Neural cell (in vitro differentiated cells): ENCODE results near the gene P2RX2. TPM values are rescaled to one million over a fixed set of nuclear protein-coding genes. Genes with fewer than 3 reads are reported as not detected.

Experiments
- H2AFZ ChIP-seq: fragments of 200-600, 300-800 bp; sonication (generic), shearing (Covaris generic); 2 replicates; pipeline ENCODE4 v1.6.0; 2014; ENCODE audit warnings: low read depth, mild to moderate bottlenecking, antibody characterized with exemption, low read length, moderate library complexity
- H3F3A ChIP-seq: fragments of 200-600 bp; shearing (Covaris generic); 2 replicates; pipeline ENCODE4 v1.6.1; 2016; ENCODE audit warnings: mild to moderate bottlenecking, moderate library complexity, mixed read lengths, antibody characterized with exemption, low read length; ENCODE audit not compliant: insufficient read depth, poor library complexity, severe bottlenecking
- H3K27ac ChIP-seq: fragments of 200-600, 300-800 bp; sonication (generic), shearing (Covaris generic); 2 replicates; pipeline ENCODE4 v1.5.1; 2014; ENCODE audit warnings: mild to moderate bottlenecking, low read length, moderate library complexity
- H3K27me3 ChIP-seq: fragments of 300-800, 200-600 bp; sonication (generic), shearing (Covaris generic); 2 replicates; pipeline ENCODE4 v1.6.0; 2014; ENCODE audit warnings: mild to moderate bottlenecking, low read depth, low read length, moderate library complexity; ENCODE audit not compliant: insufficient read depth
- H3K36me3 ChIP-seq: fragments of 300-800, 200-600 bp; sonication (generic), shearing (Covaris generic); 2 replicates; pipeline ENCODE4 v1.5.1; 2014; ENCODE audit warnings: mild to moderate bottlenecking, antibody characterized with exemption, low read length, moderate library complexity; ENCODE audit not compliant: insufficient read depth
- H3K4me2 ChIP-seq: fragments of 300-800, 200-600 bp; sonication (generic), shearing (Covaris generic); 2 replicates; pipeline ENCODE4 v1.6.0; 2014; ENCODE audit warnings: mild to moderate bottlenecking, low read length
- H3K4me3 ChIP-seq: fragments of 300-800, 200-600 bp; sonication (generic), shearing (Covaris generic); 2 replicates; pipeline ENCODE4 v1.5.1; 2014; ENCODE audit warnings: mild to moderate bottlenecking, low read length, moderate library complexity
- H3K79me2 ChIP-seq: fragments of 200-600 bp; shearing (Covaris generic); replicated peaks from 2 replicates; pipeline ENCODE4 v1.6.0; 2014; ENCODE audit warnings: mild to moderate bottlenecking, low read length, moderate library complexity; ENCODE audit not compliant: insufficient read depth
- H3K9ac ChIP-seq: fragments of 300-800, 200-600 bp; sonication (generic), shearing (Covaris generic); 2 replicates; pipeline ENCODE4 v1.6.1; 2016; ENCODE audit warnings: mild to moderate bottlenecking, low read length, mixed read lengths
- H3K9me2 ChIP-seq: fragments of 200-600 bp; shearing (Covaris generic); 2 replicates; pipeline ENCODE4 v1.6.1; 2016; ENCODE audit warnings: mild to moderate bottlenecking, low read length, mixed read lengths; ENCODE audit not compliant: insufficient read depth
- H3K9me3 ChIP-seq: fragments of 200-600, 300-800 bp; sonication (generic), shearing (Covaris generic); 2 replicates; pipeline ENCODE4 v1.6.1; 2016; ENCODE audit warnings: mild to moderate bottlenecking, mixed run types, low read length, moderate library complexity, mixed read lengths
- H4K20me1 ChIP-seq: fragments of 200-600 bp; shearing (Covaris generic); 2 replicates; pipeline ENCODE4 v1.6.1; 2016; ENCODE audit warnings: mild to moderate bottlenecking, mixed run types; ENCODE audit not compliant: insufficient read depth
- EP300 ChIP-seq: fragments of 450-650 bp; conservative IDR thresholded peaks from 2 replicates; pipeline ENCODE4 v1.6.1; 2014; ENCODE audit warnings: antibody characterized with exemption, mild to moderate bottlenecking, moderate library complexity; ENCODE audit not compliant: poor library complexity, severe bottlenecking
- POLR2AphosphoS5 ChIP-seq: IDR thresholded peaks from 2 replicates; pipeline ENCODE4 v1.6.1; 2012
- SMC3 ChIP-seq: fragments of 450-650 bp; conservative IDR thresholded peaks from 2 replicates; pipeline ENCODE4 v1.6.1; 2014; ENCODE audit warnings: antibody characterized with exemption, mild to moderate bottlenecking, moderate library complexity; ENCODE audit not compliant: poor library complexity
- TAF1 ChIP-seq: IDR thresholded peaks from 2 replicates; pipeline ENCODE4 v1.6.1; 2012; ENCODE audit warnings: low read depth
- polyA plus RNA-seq: library from polyadenylated mRNA; depleted of rRNA; stranded (reverse); fragments of >200 nt; gene quantifications from 2 replicates; pipeline ENCODE4 v1.2.3, GENCODE V29; 2014
- small RNA-seq, 3 experiments: library from RNA; depleted of rRNA; stranded (forward); fragments of <200 nt; gene quantifications; one replicate each; pipeline ENCODE3, GENCODE V24; 2012
- TF ChIP-seq, protein P1 (sequence below): fragments of 450-650 bp; IDR thresholded peaks from 2 replicates; pipeline ENCODE4 v1.5.1; 2014; ENCODE audit warnings: antibody characterized with exemption, mild to moderate bottlenecking, moderate library complexity; ENCODE audit not compliant: poor library complexity, severe bottlenecking

The P2RX2 gene
- polyA plus RNA-seq, 1 donor from 2014 or later, result not detected

GRCh38 chr12:132668191-132669088 lies 49.9 kb downstream of the P2RX2 start:
- Histone ChIP-seq H3F3A (no peaks in the 10 kb centered on the region), H3K9me2 (no peaks in the 10 kb centered on the region), H3K4me3 (no peak overlapping the region), H3K9ac (no peak overlapping the region), H3K27me3 (no peaks in the 10 kb centered on the region), H3K4me2 (no peak overlapping the region), H2AFZ (no peak overlapping the region), H3K9me3 (no peaks in the 10 kb centered on the region), H3K27ac (no peak overlapping the region), H3K36me3 (no peaks in the 10 kb centered on the region), H4K20me1 (no peaks in the 10 kb centered on the region), H3K79me2 (no peaks in the 10 kb centered on the region)
- TF ChIP-seq, protein P1, sequence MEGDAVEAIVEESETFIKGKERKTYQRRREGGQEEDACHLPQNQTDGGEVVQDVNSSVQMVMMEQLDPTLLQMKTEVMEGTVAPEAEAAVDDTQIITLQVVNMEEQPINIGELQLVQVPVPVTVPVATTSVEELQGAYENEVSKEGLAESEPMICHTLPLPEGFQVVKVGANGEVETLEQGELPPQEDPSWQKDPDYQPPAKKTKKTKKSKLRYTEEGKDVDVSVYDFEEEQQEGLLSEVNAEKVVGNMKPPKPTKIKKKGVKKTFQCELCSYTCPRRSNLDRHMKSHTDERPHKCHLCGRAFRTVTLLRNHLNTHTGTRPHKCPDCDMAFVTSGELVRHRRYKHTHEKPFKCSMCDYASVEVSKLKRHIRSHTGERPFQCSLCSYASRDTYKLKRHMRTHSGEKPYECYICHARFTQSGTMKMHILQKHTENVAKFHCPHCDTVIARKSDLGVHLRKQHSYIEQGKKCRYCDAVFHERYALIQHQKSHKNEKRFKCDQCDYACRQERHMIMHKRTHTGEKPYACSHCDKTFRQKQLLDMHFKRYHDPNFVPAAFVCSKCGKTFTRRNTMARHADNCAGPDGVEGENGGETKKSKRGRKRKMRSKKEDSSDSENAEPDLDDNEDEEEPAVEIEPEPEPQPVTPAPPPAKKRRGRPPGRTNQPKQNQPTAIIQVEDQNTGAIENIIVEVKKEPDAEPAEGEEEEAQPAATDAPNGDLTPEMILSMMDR, result no peak
- TF ChIP-seq TAF1 (no peak), EP300 (no peak), SMC3 (no peak), POLR2AphosphoS5 (no peak)

DNA sequence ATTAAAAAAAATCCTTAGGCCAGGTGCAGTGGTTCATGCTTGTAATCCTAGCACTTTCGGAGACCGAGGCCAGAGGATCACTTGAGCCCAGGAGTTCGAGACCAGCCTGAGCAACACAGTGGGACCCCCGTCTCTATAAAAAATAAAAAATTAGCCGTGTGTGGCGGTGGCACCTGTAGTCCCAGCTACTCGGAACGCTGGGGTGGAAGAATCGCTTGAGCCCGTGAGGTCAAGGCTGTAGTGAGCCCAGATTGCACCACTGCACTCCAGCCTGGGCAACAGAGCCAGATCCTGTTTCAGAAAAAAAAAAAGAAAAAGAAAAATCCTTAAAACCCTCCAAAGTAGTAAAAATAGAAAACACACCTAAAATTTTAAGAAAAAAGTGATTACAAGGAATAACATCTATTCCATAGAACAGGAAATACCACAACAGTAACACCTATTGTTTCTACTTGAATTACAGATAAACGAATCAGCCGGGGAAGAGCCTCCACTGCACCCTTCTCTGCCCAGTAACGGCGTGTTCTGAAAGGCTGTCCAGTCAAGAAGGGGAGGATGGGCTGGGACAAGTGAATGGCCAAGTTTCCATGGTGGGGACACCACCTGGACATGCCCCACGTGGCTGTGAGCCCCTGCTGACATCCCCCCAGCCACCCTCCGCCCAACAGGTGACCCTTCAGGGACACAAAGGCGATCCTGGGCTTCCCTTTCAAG lies 50.7 kb downstream of the P2RX2 start:
- no peaks in the 10 kb centered on the region for H3F3A ChIP-seq

More for the DNA sequence above, 50.7 kb downstream of the P2RX2 start:
- no peaks in the 10 kb centered on the region for H3K36me3 ChIP-seq
- H4K20me1 ChIP-seq, result no peaks in the 10 kb centered on the region
- no peaks in the 10 kb centered on the region for H3K27me3 ChIP-seq
- H3K4me2 ChIP-seq, result no peak overlapping the region
- no peaks in the 10 kb centered on the region for H3K9me3 ChIP-seq
- H3K79me2 ChIP-seq, result no peaks in the 10 kb centered on the region
- no peak overlapping the region for H3K4me3 ChIP-seq
- no peaks in the 10 kb centered on the region for H3K9me2 ChIP-seq
- no peak overlapping the region for H3K9ac ChIP-seq
- H2AFZ ChIP-seq, result no peak overlapping the region
- no peak overlapping the region for H3K27ac ChIP-seq
- TF ChIP-seq POLR2AphosphoS5 (no peak), TAF1 (no peak)

Small RNA genes within 50 kb of the gene (small RNA-seq; reads per million reads assigned to genes)
- 0 reads per million in 3 experiments for gene MIR6763

Other genes with a start within 250 kb of the P2RX2 start
- 11.9 and 37.0 TPM in 2 replicates for gene FBRSL1, start 128.6 kb upstream of the P2RX2 start, polyA plus RNA-seq
- gene LRCOL1, start 8.2 kb upstream of the P2RX2 start, polyA plus RNA-seq, result not detected in 2 replicates
- 8.5 and 25.6 TPM in 2 replicates for gene POLE, start 68.6 kb downstream of the P2RX2 start, polyA plus RNA-seq
- gene PXMP2, start 68.8 kb downstream of the P2RX2 start, polyA plus RNA-seq, result 94.4 and 95.8 TPM in 2 replicates
- gene PGAM5, start 92.1 kb downstream of the P2RX2 start, polyA plus RNA-seq, result 32.5 and 46.8 TPM in 2 replicates
- 69.9 and 72.3 TPM in 2 replicates for gene ANKLE2, start 143.1 kb downstream of the P2RX2 start, polyA plus RNA-seq
- gene GOLGA3, start 210.1 kb downstream of the P2RX2 start, polyA plus RNA-seq, result 16.7 and 20.2 TPM in 2 replicates